ENCODE measurements around the gene SLC16A12. TPM values are rescaled to one million over a fixed set of nuclear protein-coding genes. Genes with fewer than 3 reads are reported as not detected.

SLC16A12 gene
- total and polyA plus RNA-seq, 8 donors: 6.0 to 38.2 (median 23.6) TPM

DNA sequence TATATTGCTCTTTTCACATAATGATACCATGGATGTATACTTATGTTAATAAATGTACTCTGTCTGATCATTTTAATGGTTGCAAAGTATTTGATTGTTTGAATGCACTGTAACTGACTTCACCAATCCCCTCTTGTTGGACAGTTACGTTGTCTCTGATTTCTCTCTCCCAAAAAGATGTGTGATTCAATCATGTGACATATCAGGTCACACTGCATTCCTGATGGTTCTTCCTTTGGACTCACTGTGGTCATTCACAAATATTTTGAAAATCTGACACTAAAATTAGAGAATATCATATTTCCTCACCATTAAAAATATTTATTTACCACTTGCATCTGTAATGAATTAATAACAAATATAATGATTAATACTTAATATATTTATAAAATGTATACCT, 22.2 kb downstream of the SLC16A12 start:
- intact Hi-C loops (cut with DNase I): no loop called here
- Histone ChIP-seq H3K4me1 (peaks cover 12 to 38% (median 28%) of the 10 kb centered on the region in 3 donors), H3K27ac (peak overlapping the region in 1 of 4 donors; percentile 88), H3K9me3 (no peaks in the 10 kb centered on the region), H3K36me3 (no peaks in the 10 kb centered on the region), H3K4me3 (no peak overlapping the region), H3K27me3 (no peaks in the 10 kb centered on the region)
- no peak for TF ChIP-seq CTCF (IDR thresholded peaks at IDR 0.05)
- peak; percentile 29 for FAIRE-seq
- WGBS, 2 donors: 83 to 87% methylated on average over 1 of the region's 1 CpG
- DNase-seq: no peak
- ATAC-seq: no peak

DNA sequence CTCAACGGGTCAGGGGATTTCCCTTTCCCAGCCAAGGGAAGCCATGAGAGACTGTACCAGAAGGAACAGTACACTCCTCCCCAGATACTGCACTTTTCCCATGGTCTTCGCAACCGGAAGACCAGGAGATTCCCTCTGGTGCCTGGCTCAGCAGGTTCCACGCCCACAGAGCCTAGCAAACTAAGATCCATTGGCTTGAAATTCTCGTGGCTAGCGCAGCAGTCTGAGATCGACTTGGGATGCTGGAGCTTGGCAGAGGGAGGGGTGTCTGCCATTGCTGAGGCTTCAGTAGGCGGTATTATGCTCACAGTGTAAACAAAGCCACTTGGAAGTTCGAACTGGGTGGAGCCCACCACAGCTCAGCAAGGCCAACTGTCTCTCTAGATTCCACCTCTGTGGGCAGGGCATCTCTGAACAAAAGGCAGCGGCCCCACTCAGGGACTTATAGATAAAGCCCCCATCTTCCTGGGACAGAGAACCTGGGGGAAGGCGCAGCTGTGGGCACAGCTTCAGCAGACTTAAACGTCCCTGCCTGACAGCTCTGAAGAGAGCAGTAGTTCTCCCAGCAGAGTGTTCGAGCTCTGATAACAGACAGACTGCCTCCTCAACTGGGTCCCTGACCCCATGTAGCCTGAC, 29.6 kb downstream of the SLC16A12 start:
- Histone ChIP-seq H3K4me1 (peaks cover 0 to 10% (median 7%) of the 10 kb centered on the region in 3 donors), H3K4me3 (no peak overlapping the region), H3K27ac (no peak overlapping the region), H3K36me3 (no peaks in the 10 kb centered on the region), H3K9me3 (no peaks in the 10 kb centered on the region), H3K27me3 (no peaks in the 10 kb centered on the region)
- ATAC-seq (peak in 1 of 4 donors; percentile 24), DNase-seq (no peak), FAIRE-seq (no peak)
- WGBS, 2 donors: 84 to 87% methylated on average over 13 of the region's 13 CpGs
- intact Hi-C loops (cut with DNase I): no loop called here
- no peak for TF ChIP-seq CTCF (IDR thresholded peaks at IDR 0.05)

DNA sequence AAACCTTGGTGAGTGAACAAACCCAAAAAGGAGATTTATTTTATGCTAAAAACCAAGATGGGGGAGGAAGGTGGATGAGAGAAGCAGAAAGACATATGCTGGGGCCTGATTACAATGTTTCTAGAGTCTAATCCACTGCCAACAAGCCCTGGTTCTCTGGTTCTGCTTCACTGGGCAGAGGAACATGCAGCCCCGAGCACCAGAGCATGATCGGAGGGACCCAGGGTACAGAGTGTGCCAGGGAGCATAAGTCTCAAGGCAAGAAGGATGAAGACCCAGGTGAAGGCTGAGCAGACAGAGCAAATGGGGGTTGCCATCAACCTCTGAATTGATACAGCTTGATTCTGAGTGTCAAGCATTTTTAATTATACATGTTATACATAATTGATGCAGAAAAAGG, 30.7 kb downstream of the SLC16A12 start:
- intact Hi-C loops (cut with DNase I): no loop called here
- no peaks in the 10 kb centered on the region for H3K27me3 ChIP-seq
- peak in 1 of 4 donors; percentile 33 for ATAC-seq
- WGBS, 2 donors: 98% methylated on average over 2 of the region's 2 CpGs
- peak overlapping the region in 2 of 4 donors; percentile 12 to 28 for H3K27ac ChIP-seq
- no peak for TF ChIP-seq CTCF (IDR thresholded peaks at IDR 0.05)
- H3K9me3 ChIP-seq: no peaks in the 10 kb centered on the region
- FAIRE-seq: no peak
- no peaks in the 10 kb centered on the region for H3K36me3 ChIP-seq
- peaks cover 0 to 10% (median 7%) of the 10 kb centered on the region in 3 donors for H3K4me1 ChIP-seq
- H3K4me3 ChIP-seq: no peak overlapping the region
- no peak for DNase-seq

- FAIRE-seq (no peak), ATAC-seq (peak in 2 of 4 donors; percentile 14 to 30)
- H3K27ac ChIP-seq: peak overlapping the region in 2 of 4 donors; percentile 12 to 28
Measured at GRCh38 chr10:89503652-89504370, 31.6 kb downstream of the SLC16A12 start.

More at GRCh38 chr10:89503652-89504370, 31.6 kb downstream of the SLC16A12 start:
- H3K36me3 ChIP-seq: no peaks in the 10 kb centered on the region
- intact Hi-C loops (cut with DNase I): no loop called here
- no peak for TF ChIP-seq CTCF (IDR thresholded peaks at IDR 0.05)
- no peaks in the 10 kb centered on the region for H3K9me3 ChIP-seq
- no peak overlapping the region for H3K4me3 ChIP-seq
- no peak for DNase-seq
- no peaks in the 10 kb centered on the region for H3K27me3 ChIP-seq
- H3K4me1 ChIP-seq: peaks cover 0 to 10% (median 7%) of the 10 kb centered on the region in 3 donors
- 76 to 80% methylated on average over 4 of the region's 4 CpGs for WGBS, 2 donors
